ENCODE measurements around the gene SPTBN5. TPM values are rescaled to one million over a fixed set of nuclear protein-coding genes. Genes with fewer than 3 reads are reported as not detected.

SPTBN5 gene
- total and polyA plus RNA-seq, 2 experiments from 2014 or later = 0.57 to 1.1 TPM

GRCh38 chr15:41922353-41922752 is 28.5 kb upstream of the SPTBN5 start:
- Mint-ChIP-seq H3K4me3 (no peak overlapping the region), H3K27me3 (ENCODE audit: insufficient read depth, low read depth, poor library complexity) (peaks cover 3% of the 10 kb centered on the region)

More at GRCh38 chr15:41922353-41922752, 28.5 kb upstream of the SPTBN5 start:
- TF ChIP-seq EZH2 (IDR thresholded peaks at IDR 0.05; ENCODE audit: low read depth, unreplicated experiment) = no peak
- no peak for TF ChIP-seq POLR2AphosphoS5 (IDR thresholded peaks at IDR 0.05; ENCODE audit: low read depth)
- TF ChIP-seq, protein P1, sequence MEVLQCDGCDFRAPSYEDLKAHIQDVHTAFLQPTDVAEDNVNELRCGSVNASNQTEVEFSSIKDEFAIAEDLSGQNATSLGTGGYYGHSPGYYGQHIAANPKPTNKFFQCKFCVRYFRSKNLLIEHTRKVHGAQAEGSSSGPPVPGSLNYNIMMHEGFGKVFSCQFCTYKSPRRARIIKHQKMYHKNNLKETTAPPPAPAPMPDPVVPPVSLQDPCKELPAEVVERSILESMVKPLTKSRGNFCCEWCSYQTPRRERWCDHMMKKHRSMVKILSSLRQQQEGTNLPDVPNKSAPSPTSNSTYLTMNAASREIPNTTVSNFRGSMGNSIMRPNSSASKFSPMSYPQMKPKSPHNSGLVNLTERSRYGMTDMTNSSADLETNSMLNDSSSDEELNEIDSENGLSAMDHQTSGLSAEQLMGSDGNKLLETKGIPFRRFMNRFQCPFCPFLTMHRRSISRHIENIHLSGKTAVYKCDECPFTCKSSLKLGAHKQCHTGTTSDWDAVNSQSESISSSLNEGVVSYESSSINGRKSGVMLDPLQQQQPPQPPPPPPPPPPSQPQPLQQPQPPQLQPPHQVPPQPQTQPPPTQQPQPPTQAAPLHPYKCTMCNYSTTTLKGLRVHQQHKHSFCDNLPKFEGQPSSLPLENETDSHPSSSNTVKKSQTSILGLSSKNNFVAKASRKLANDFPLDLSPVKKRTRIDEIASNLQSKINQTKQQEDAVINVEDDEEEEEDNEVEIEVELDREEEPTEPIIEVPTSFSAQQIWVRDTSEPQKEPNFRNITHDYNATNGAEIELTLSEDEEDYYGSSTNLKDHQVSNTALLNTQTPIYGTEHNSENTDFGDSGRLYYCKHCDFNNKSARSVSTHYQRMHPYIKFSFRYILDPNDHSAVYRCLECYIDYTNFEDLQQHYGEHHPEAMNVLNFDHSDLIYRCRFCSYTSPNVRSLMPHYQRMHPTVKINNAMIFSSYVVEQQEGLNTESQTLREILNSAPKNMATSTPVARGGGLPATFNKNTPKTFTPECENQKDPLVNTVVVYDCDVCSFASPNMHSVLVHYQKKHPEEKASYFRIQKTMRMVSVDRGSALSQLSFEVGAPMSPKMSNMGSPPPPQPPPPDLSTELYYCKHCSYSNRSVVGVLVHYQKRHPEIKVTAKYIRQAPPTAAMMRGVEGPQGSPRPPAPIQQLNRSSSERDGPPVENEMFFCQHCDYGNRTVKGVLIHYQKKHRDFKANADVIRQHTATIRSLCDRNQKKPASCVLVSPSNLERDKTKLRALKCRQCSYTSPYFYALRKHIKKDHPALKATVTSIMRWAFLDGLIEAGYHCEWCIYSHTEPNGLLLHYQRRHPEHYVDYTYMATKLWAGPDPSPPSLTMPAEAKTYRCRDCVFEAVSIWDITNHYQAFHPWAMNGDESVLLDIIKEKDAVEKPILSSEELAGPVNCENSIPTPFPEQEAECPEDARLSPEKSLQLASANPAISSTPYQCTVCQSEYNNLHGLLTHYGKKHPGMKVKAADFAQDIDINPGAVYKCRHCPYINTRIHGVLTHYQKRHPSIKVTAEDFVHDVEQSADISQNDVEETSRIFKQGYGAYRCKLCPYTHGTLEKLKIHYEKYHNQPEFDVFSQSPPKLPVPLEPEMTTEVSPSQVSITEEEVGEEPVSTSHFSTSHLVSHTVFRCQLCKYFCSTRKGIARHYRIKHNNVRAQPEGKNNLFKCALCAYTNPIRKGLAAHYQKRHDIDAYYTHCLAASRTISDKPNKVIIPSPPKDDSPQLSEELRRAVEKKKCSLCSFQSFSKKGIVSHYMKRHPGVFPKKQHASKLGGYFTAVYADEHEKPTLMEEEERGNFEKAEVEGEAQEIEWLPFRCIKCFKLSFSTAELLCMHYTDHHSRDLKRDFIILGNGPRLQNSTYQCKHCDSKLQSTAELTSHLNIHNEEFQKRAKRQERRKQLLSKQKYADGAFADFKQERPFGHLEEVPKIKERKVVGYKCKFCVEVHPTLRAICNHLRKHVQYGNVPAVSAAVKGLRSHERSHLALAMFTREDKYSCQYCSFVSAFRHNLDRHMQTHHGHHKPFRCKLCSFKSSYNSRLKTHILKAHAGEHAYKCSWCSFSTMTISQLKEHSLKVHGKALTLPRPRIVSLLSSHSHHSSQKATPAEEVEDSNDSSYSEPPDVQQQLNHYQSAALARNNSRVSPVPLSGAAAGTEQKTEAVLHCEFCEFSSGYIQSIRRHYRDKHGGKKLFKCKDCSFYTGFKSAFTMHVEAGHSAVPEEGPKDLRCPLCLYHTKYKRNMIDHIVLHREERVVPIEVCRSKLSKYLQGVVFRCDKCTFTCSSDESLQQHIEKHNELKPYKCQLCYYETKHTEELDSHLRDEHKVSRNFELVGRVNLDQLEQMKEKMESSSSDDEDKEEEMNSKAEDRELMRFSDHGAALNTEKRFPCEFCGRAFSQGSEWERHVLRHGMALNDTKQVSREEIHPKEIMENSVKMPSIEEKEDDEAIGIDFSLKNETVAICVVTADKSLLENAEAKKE (CRISPR knock-in tag; IDR thresholded peaks at IDR 0.05) = no peak
- TF ChIP-seq ZNF331 (CRISPR knock-in tag; IDR thresholded peaks at IDR 0.05; ENCODE audit: low read depth) = no peak
- TF ChIP-seq REST (IDR thresholded peaks at IDR 0.05; ENCODE audit: unreplicated experiment) = no peak
- Histone ChIP-seq H3K36me3 (ENCODE audit: insufficient read depth) (0 out of 2 replicates have a peak, but pooled peaks cover 2% of the 10 kb centered on the region), H3K79me2 (replicated peaks; ENCODE audit: insufficient read depth) (0 out of 2 replicates have a peak, but pooled peaks cover 7% of the 10 kb centered on the region), H3F3A (replicated peaks; ENCODE audit: low read depth) (no peaks in the 10 kb centered on the region), H3K4me2 (no peak overlapping the region), H2AFZ (no peak overlapping the region), H3K9me2 (ENCODE audit: insufficient read depth) (no peaks in the 10 kb centered on the region), H3K4me3 (no peak overlapping the region), H3K27me3 (ENCODE audit: insufficient read depth) (no peaks in the 10 kb centered on the region), H4K20me1 (replicated peaks; ENCODE audit: insufficient read depth) (peaks cover 8% of the 10 kb centered on the region), H3K4me1 (ENCODE audit: insufficient read depth) (no peaks in the 10 kb centered on the region), H3K27ac (ENCODE audit: low read depth) (no peak overlapping the region)
- Mint-ChIP-seq H3K27ac (no peak overlapping the region), H3K4me1 (peaks cover 11% of the 10 kb centered on the region), H3K36me3 (ENCODE audit: low read depth) (peaks cover 15% of the 10 kb centered on the region), H3K9me3 (no peaks in the 10 kb centered on the region)
- DNase-seq (ENCODE audit: low spot score) (no peak), ATAC-seq (no peak)
